DND-41 (cell line): ENCODE data around the gene TUFT1.

Experiments
- ATAC-seq: fragments of 200-7000 bp; cut with Tn5 transposase; 3 replicates; pipeline ENCODE4 v1.9.1; 2021; ENCODE audit warnings: low read depth; ENCODE audit not compliant: insufficient read depth
- DNase-seq: peaks from one replicate; pipeline ENCODE4 v3.0.0-alpha.2; 2020
- H2AFZ ChIP-seq: 2 replicates; pipeline ENCODE4 v1.6.0; 2012; ENCODE audit warnings: low read depth, low read length
- H3K27ac ChIP-seq: 2 replicates; pipeline ENCODE4 v1.5.1; 2012; ENCODE audit warnings: low read length, inconsistent platforms
- H3K27me3 ChIP-seq: fragments of 200-600 bp; sonication (generic); 2 replicates; pipeline ENCODE4 v1.6.0; 2012; ENCODE audit warnings: low read length, mild to moderate bottlenecking, inconsistent platforms; ENCODE audit not compliant: insufficient read depth, poor library complexity
- H3K36me3 ChIP-seq: 2 replicates; pipeline ENCODE4 v1.5.1; 2012; ENCODE audit warnings: low read length, inconsistent platforms; ENCODE audit not compliant: insufficient read depth
- H3K4me1 ChIP-seq: 2 replicates; pipeline ENCODE4 v1.5.1; 2012; ENCODE audit warnings: mild to moderate bottlenecking, low read length; ENCODE audit not compliant: insufficient read depth
- H3K4me2 ChIP-seq: 2 replicates; pipeline ENCODE4 v1.6.0; 2012; ENCODE audit warnings: mild to moderate bottlenecking, moderate library complexity, low read length, inconsistent platforms; ENCODE audit not compliant: insufficient read depth
- H3K4me3 ChIP-seq, 2 experiments: fragments of 200-600 bp in 1 of 2; shearing (Covaris generic) in 1 of 2; 2 replicates each; pipeline ENCODE4 v1.5.1; 2012 to 2016; ENCODE audit warnings: inconsistent platforms in 2 of 2, low read length in 2 of 2, mild to moderate bottlenecking in 2 of 2, low read depth in 1 of 2, moderate library complexity in 1 of 2
- H3K79me2 ChIP-seq: 2 replicates; pipeline ENCODE4 v1.6.0; 2012; ENCODE audit warnings: low read length, inconsistent platforms; ENCODE audit not compliant: insufficient read depth
- H3K9ac ChIP-seq: 2 replicates; pipeline ENCODE4 v1.6.0; 2012; ENCODE audit warnings: low read depth, mild to moderate bottlenecking, inconsistent platforms, low read length, moderate library complexity
- H3K9me3 ChIP-seq: 2 replicates; pipeline ENCODE4 v1.5.1; 2012; ENCODE audit warnings: low read length, moderate library complexity, mild to moderate bottlenecking, inconsistent platforms; ENCODE audit not compliant: insufficient read depth, severe bottlenecking
- H4K20me1 ChIP-seq: 2 replicates; pipeline ENCODE4 v1.6.0; 2012; ENCODE audit warnings: low read length; ENCODE audit not compliant: insufficient read depth
- EZH2 ChIP-seq: IDR thresholded peaks from 3 replicates; pipeline ENCODE4 v1.6.1; 2012; ENCODE audit warnings: borderline replicate concordance, low read depth, mild to moderate bottlenecking, moderate library complexity, low read length, inconsistent platforms; ENCODE audit not compliant: severe bottlenecking
- TF ChIP-seq, protein P1 (sequence below): IDR thresholded peaks from 2 replicates; pipeline ENCODE4 v1.5.1; 2012; ENCODE audit warnings: borderline replicate concordance, low read length, moderate library complexity, mild to moderate bottlenecking; ENCODE audit not compliant: poor library complexity, severe bottlenecking; ENCODE audit errors: extremely low read depth

The TUFT1 gene

DNA sequence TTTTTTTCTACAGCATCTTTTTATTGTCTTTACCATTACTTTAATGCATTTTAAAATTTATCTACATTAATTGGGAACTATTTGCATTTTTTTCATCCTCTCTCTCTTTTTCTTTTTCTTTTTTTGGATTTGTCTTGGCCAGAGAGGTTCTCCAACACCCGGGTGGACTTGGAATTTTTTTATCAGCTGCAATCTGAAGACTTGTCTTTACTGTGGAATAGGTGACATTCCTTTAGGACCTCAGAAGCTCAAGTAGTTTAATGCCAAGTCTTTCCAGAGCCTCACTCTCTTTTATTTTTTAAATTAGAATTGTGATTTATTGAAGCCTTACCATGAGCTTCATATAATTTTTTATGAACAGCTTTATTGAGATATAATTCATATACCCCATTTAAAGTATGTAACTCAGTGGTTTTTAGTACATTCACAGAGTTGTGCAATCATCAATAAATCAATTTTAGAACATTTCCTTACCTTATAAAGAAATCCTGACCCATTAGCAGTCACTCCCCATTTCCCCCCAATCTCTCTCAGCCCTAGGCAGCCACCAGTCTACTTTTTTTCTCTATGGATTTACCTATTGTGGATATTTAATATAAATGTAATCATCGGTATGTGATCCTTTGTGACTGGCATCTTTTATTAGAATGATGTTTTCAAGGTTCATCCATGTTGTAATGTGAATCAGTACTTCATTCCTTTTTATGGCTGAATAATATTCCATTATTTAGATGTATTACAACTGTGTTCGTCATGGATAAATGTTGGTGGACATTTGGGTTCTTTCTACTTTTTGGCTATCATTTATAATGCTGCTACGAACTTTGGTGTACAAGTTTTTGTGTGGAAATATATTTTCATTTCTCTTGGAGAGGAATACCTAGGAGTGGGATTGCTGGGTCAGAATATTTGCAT is 6.2 kb downstream of the TUFT1 start:
- Histone ChIP-seq H3K4me2 (no peak overlapping the region), H4K20me1 (no peaks in the 10 kb centered on the region), H3K27ac (no peak overlapping the region), H3K79me2 (no peaks in the 10 kb centered on the region), H3K9me3 (no peaks in the 10 kb centered on the region), H3K4me3 (no peak overlapping the region), H2AFZ (no peak overlapping the region), H3K36me3 (no peaks in the 10 kb centered on the region), H3K9ac (no peak overlapping the region), H3K4me1 (no peaks in the 10 kb centered on the region), H3K27me3 (peaks cover 6% of the 10 kb centered on the region)
- TF ChIP-seq EZH2 = no peak
- TF ChIP-seq, protein P1, sequence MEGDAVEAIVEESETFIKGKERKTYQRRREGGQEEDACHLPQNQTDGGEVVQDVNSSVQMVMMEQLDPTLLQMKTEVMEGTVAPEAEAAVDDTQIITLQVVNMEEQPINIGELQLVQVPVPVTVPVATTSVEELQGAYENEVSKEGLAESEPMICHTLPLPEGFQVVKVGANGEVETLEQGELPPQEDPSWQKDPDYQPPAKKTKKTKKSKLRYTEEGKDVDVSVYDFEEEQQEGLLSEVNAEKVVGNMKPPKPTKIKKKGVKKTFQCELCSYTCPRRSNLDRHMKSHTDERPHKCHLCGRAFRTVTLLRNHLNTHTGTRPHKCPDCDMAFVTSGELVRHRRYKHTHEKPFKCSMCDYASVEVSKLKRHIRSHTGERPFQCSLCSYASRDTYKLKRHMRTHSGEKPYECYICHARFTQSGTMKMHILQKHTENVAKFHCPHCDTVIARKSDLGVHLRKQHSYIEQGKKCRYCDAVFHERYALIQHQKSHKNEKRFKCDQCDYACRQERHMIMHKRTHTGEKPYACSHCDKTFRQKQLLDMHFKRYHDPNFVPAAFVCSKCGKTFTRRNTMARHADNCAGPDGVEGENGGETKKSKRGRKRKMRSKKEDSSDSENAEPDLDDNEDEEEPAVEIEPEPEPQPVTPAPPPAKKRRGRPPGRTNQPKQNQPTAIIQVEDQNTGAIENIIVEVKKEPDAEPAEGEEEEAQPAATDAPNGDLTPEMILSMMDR = no peak
- DNase-seq (no peak), ATAC-seq (no peak)

GRCh38 chr1:151547119-151547899 is 7.2 kb downstream of the TUFT1 start:
- TF ChIP-seq, protein P1 = no peak
- TF ChIP-seq EZH2 = no peak
- no peak overlapping the region for H3K27ac ChIP-seq
- DNase-seq (no peak), ATAC-seq (no peak)
- peaks cover 6% of the 10 kb centered on the region for H3K27me3 ChIP-seq
- H3K4me3 ChIP-seq = no peak overlapping the region
- H3K79me2 ChIP-seq = no peaks in the 10 kb centered on the region
- H3K9ac ChIP-seq = no peak overlapping the region
- no peak overlapping the region for H3K4me2 ChIP-seq
- no peaks in the 10 kb centered on the region for H4K20me1 ChIP-seq
- H3K36me3 ChIP-seq = no peaks in the 10 kb centered on the region
- no peak overlapping the region for H2AFZ ChIP-seq
- H3K9me3 ChIP-seq = no peaks in the 10 kb centered on the region
- H3K4me1 ChIP-seq = no peaks in the 10 kb centered on the region

DNA sequence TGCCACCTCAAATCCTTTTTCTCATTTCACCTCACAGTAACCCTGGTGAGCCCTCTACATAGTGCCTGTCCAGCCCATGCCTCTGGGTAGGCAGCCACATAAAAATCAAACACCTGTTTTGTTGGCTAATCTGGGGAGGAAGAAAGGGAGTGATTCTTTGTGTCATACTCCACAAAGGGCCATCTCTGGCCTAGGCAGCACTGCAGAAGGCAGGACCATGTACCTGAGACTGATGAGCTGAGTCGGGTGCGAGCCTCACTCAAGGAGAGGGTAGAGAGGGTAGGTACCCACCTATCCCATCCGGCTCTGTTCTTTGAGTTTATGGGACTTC is 7.8 kb downstream of the TUFT1 start:
- peaks cover 6% of the 10 kb centered on the region for H3K27me3 ChIP-seq
- H3K36me3 ChIP-seq = no peaks in the 10 kb centered on the region
- no peaks in the 10 kb centered on the region for H3K9me3 ChIP-seq
- no peaks in the 10 kb centered on the region for H3K79me2 ChIP-seq
- no peak overlapping the region for H3K4me2 ChIP-seq
- H2AFZ ChIP-seq = no peak overlapping the region
- H3K9ac ChIP-seq = no peak overlapping the region
- no peaks in the 10 kb centered on the region for H3K4me1 ChIP-seq
- no peak overlapping the region for H3K4me3 ChIP-seq
- TF ChIP-seq, protein P1 = no peak
- no peak for TF ChIP-seq EZH2
- DNase-seq (no peak), ATAC-seq (no peak; the same call in 2 of the 3 replicates)
- no peak overlapping the region for H3K27ac ChIP-seq
- H4K20me1 ChIP-seq = no peaks in the 10 kb centered on the region
